HL-60/S4 treated with retinoic acid at 250 ng/mL for 4 days and 3 days (cell line): Measurements from ENCODE around the gene PHKA2.
"Not testable (repeated sequence)": the region's sequence is repeated elsewhere in the genome, so short reads cannot be mapped to it uniquely, and the experiment has no call there.

Experiments used
- in situ Hi-C: fragments of 300-500 bp; cut with MboI; formaldehyde crosslinking; loops from 2 replicates; pipeline ENCODE4 v1.7.0; 2022; ENCODE audit warnings: low sequenced_read_pairs

PHKA2 gene

GRCh38 chrX:18873836-18874235, 110.1 kb downstream of the PHKA2 start:
- in situ Hi-C loops, result no loop called here

- in situ Hi-C loops, result no loop called here
Observed at GRCh38 chrX:18873189-18873791, 110.6 kb downstream of the PHKA2 start.

- in situ Hi-C loops, result no loop called here
Observed at GRCh38 chrX:18872621-18873020, 111.3 kb downstream of the PHKA2 start.

- in situ Hi-C loops, result no loop called here
Observed at GRCh38 chrX:18871970-18872369, 111.9 kb downstream of the PHKA2 start.

GRCh38 chrX:18871161-18871890, 112.6 kb downstream of the PHKA2 start:
- in situ Hi-C loops, result no loop called here

GRCh38 chrX:18864390-18864920, 119.5 kb downstream of the PHKA2 start:
- in situ Hi-C loops, result no loop called here

- in situ Hi-C loops, result no loop called here
Observed at GRCh38 chrX:18861511-18861910, 122.4 kb downstream of the PHKA2 start.

- in situ Hi-C loops, result no loop called here
Observed at GRCh38 chrX:18856645-18856997, 127.3 kb downstream of the PHKA2 start.

- in situ Hi-C loops, result no loop called here
Observed at GRCh38 chrX:18855919-18856644, 127.8 kb downstream of the PHKA2 start.

GRCh38 chrX:18847901-18848300, 136.0 kb downstream of the PHKA2 start:
- in situ Hi-C loops, result not testable (repeated sequence)
